A375 (cell line): Measurements from ENCODE around the gene OR4S1. TPM values are rescaled to one million over a fixed set of nuclear protein-coding genes. Genes with fewer than 3 reads are reported as not detected.

Experiments used
- total RNA-seq: library from RNA; depleted of rRNA; stranded (reverse); fragments of >200 nt; shearing (Covaris generic); gene quantifications from 2 replicates; pipeline ENCODE4 v1.2.3, GENCODE V29; 2014; rRNA removed

OR4S1 gene, protein sequence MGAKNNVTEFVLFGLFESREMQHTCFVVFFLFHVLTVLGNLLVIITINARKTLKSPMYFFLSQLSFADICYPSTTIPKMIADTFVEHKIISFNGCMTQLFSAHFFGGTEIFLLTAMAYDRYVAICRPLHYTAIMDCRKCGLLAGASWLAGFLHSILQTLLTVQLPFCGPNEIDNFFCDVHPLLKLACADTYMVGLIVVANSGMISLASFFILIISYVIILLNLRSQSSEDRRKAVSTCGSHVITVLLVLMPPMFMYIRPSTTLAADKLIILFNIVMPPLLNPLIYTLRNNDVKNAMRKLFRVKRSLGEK
- not detected in 2 replicates for total RNA-seq

DNA sequence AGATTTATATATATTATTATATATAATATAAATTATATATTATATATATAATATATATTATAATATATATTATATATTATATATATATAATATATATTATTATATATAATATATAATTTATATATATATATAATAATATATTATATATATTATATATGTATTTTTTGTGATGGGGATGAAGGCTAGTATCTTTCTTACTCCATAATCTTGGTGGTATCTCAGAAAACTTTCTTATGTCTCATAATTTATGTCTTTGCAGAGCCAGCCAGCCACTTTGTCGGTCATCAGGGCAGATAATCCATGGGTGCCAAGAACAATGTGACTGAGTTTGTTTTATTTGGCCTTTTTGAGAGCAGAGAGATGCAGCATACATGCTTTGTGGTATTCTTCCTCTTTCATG is at the start of gene OR4S1:
Gene OR4S1, plus strand, starts transcription at position 301 of the 400 bp plus-strand sequence. Its CDS starts 0 bp downstream, at position 301.

DNA sequence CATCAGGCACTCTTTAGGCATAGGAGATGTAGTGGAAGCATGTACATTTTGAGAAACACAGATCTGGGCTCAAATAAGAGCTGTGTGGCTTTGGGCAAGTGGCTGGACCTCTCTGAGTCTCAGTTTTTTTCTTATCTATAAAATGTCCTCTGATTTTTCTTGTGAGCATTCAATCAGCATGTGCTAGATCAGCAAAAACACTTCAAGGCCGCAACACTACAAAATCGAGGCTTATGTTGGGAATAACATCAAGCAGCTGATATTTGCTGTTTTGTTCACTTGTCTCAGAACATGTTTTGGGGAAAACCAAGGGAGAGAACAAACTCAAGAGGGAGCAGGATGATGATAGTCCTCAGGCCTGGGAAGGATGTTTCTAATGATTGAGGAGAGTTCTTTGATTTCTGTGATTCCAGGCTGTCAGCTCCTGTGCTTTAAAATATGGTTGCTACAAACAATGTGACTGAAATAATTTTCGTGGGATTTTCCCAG is 42.6 kb upstream of the OR4S1 start, which contains the start of gene OR4X1:
Gene OR4X1, plus strand, starts transcription at position 439 of the 489 bp plus-strand sequence. Its CDS starts 0 bp downstream, at position 439.

DNA sequence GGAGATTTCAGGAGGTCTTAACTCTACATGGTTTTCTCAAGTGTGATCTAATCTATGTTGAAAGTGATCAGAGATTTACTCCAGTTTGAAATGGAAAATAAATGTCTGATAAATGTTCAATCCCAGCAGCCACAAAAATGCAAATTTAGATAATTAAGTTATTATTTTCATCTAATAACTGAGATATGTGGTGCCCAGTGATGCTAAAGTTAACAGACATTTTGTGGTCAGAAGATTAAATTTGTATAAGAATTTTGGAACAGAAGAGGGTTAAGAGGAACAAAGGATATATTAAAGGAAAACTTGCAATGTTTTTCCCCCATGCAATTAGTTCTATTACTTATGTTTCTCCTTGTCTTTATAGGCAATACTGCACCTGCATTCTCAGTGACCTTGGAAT is 18.6 kb downstream of the OR4S1 start, which contains the start of gene OR4C3:
Gene OR4C3, plus strand, starts transcription at position 301 of the 400 bp plus-strand sequence. CDS start 102 bp downstream, outside the sequence.

Other genes with a start within 250 kb of the OR4S1 start
- not detected in 2 replicates for gene OR4B1, start 89.4 kb upstream of the OR4S1 start, total RNA-seq
- not detected in 2 replicates for gene OR4X2, start 61.1 kb upstream of the OR4S1 start, total RNA-seq
- gene OR4X1, start 42.4 kb upstream of the OR4S1 start, total RNA-seq: not detected in 2 replicates
- not detected in 2 replicates for gene OR4C3, start 18.7 kb downstream of the OR4S1 start, total RNA-seq
- not detected in 2 replicates for gene OR4C5, start 60.2 kb downstream of the OR4S1 start, total RNA-seq
- not detected in 2 replicates for gene OR4A47, start 182.6 kb downstream of the OR4S1 start, total RNA-seq